AG10803 (cell line): ENCODE data around the gene NOSTRIN.

Source experiments
- DNase-seq: peaks from one replicate; pipeline ENCODE4 v3.0.0; 2010; ENCODE audit warnings: low read depth
- H3K4me3 ChIP-seq: 2 replicates; pipeline ENCODE4 v1.5.1; 2011; ENCODE audit warnings: mild to moderate bottlenecking, low read length, control low read depth
- CTCF ChIP-seq: conservative IDR thresholded peaks from 2 replicates; pipeline ENCODE4 v1.5.1; 2011; ENCODE audit warnings: mild to moderate bottlenecking, low read length, control low read depth, inconsistent platforms

The NOSTRIN gene

GRCh38 chr2:168780669-168781071 is 21.8 kb upstream of the NOSTRIN start:
- DNase-seq, result no peak
- no peak for TF ChIP-seq CTCF

DNA sequence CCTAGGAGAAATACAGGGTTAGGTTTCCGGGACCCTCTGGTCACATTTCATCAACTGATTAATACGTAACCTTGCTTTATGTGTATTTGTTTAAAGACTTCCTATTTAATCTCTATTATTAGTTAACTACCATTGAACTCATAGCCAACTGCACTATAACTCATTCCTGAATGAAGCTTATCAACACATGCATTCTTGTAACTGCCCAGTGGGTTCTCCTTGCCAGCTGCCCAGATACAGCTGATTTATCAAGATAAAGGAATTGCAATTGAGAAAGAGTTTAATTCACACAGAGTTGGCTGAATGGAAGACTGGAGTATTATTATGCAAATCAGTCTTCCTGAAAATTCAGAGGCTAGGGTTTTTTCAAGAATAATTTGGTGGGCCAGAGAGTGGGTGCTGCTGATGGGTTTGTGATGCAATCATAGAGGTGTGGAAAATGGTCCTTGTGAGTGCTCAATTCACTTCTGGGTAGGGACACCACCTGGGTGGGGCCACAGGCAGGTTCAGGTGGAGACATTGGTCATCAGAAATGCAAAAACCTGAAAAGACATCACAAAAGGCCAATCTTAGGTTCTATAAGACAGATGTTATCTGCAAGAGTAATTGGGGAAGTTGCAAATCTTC is 21.1 kb upstream of the NOSTRIN start:
- no peak for DNase-seq
- no peak overlapping the region for H3K4me3 ChIP-seq
- no peak for TF ChIP-seq CTCF

More at GRCh38 chr2:168780669-168781071, 21.8 kb upstream of the NOSTRIN start:
- H3K4me3 ChIP-seq, result no peak overlapping the region

DNA sequence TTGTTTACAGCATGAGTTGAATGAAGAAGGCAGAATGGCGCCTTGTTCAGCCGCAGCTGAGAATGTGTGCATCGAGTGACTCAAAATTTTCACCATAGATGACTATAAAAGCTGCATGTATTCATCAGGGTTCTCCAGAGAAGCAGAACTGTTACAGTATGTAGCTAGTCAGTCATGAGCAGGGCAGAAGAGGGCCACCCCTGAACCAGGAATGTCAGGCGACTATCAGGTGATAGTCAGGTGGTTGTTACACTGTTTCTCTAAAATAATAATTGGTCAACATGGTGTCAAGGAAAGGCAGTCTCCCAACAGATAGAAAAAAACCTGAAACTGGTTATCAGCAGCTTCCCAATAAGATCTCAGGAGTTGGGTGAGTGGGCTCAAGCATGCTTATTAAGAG is 20.2 kb upstream of the NOSTRIN start:
- TF ChIP-seq CTCF, result no peak
- H3K4me3 ChIP-seq, result no peak overlapping the region
- no peak for DNase-seq

- no peak for TF ChIP-seq CTCF
- no peak for DNase-seq
Measured at GRCh38 chr2:168784993-168785392, 17.4 kb upstream of the NOSTRIN start.

DNA sequence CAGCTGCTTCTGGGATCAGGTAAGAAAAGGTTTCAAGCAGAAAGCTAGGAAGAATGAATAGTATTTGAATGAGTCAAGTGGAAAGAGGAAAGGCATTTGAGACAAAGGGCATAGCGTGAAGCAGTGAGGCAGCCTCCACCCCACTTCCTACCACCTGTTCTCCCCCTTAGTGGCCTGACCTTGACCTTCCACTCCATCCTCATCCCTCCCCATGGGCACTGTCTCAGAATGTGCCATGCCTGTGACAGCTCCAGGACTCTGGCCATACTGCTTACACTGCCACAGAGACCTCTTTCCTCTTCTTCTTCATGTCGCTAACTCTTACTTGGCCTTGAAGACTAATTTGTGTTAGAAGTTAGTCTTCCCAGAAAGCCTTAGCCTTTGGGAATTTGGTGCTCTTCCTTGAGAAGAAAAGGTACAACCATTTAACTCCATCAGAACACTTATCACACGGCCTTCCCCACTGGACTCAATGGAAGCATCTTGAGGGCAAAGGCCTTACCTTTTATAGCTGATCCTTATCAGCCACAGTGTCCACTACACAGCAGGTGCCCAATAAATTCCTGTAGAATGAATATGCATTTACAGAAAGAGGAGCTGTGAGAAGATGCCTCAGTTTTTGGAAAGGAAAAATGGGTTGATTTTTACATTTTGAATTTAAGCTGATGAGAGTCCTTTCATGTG is 15.2 kb upstream of the NOSTRIN start:
- TF ChIP-seq CTCF, result no peak
- no peak overlapping the region for H3K4me3 ChIP-seq
- DNase-seq, result no peak

More at GRCh38 chr2:168784993-168785392, 17.4 kb upstream of the NOSTRIN start:
- H3K4me3 ChIP-seq, result no peak overlapping the region

GRCh38 chr2:168787782-168788376 is 14.6 kb upstream of the NOSTRIN start:
- H3K4me3 ChIP-seq, result no peak overlapping the region
- TF ChIP-seq CTCF, result no peak
- DNase-seq, result no peak

- no peak for DNase-seq
- H3K4me3 ChIP-seq, result no peak overlapping the region
- TF ChIP-seq CTCF, result no peak
Measured at GRCh38 chr2:168789776-168790175, 12.7 kb upstream of the NOSTRIN start.
